Cerebellar nuclear complex (tissue), 1 donor: ENCODE results near the gene EYA2.
"Not testable (repeated sequence)": the region's sequence is repeated elsewhere in the genome, so short reads cannot be mapped to it uniquely, and the experiment has no call there.

Experiments used
- DNase-seq, 2 experiments: peaks; one replicate each; lab custom pipeline; 2025; lab: John Stamatoyannopoulos, UW

EYA2 gene

DNA sequence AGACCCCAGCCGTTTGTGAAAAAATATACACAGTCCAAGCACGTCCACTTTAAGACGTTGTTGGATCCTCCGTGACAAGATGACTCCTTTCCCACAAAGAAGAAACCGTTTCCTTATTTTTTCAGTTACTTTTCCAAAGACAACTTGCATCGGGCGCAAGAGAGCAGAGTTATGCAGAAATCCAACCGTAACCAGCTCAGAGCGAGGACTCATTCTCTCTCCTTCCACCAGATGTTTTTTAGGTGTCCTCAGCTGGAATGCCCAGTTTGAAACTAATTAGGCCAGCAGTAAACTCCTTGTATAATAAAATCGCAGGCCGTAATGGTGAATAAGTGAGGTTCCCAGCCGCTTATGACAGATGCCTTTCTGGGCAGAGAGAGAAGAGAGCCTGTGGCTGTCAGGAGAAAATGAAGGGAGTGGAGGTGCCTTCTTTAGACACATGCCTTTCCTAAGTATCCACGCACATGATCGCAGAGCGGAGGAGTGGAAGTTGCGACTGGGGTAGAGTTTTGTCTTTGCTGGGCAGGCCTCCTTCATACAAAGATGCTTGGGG, 2.8 kb downstream of the EYA2 start:
- DNase-seq = no peak

DNA sequence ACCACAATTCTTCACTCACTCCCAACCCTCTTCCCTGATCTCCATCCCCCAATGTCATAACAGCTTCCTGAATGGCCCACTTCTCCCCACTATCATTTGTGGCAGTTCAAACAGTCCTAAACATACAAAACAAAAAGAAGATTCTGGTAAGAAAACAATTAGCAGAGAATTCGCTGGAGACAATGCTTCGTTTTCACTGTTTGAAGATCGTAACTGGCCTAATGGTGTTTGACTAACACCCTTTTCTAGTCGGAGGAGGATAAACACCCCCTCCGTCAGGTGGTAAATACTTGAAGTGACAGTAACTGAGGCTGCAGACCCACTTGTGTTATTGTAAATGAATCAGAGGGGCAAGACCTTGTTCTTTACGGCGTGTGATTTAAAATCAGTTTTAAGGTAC, 3.8 kb downstream of the EYA2 start:
- no peak for DNase-seq

DNA sequence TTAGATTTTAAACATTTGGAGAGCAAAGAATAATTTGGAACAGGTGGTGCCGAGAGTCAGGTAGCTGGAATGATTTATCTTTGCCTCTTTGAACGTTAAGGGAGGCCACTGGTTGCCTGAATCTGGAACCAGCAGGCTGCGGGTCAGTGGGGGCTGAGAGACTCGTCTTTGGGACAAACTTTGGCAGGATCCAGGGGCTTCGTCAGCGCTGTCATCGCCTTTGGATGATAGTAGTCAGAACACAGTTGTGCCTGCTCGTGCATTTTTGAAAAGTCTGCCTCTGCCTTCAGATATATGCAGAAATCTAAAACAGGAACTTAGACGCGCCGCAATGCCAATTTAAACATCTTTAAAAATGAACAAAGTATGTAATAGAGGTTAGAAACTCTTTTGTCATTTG, 5.0 kb downstream of the EYA2 start:
- no peak for DNase-seq

DNA sequence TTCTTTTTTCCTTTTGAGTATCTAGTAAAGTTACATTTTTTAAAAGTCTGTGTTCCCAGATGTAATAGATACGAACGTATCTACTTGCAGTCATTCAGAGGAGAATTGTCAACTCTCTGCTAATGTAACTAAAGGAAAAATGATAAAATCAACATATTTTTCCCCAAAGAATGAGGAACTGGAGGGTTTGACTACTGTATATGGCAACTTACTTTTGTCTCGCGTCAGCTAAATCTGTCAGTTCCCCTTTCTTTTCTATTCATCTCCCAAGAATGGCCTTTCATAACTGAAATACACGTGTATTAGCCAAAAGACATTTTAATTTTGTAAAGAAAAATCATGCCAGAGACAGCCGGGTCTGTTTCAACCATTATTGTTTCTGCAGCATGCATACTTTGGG, 5.4 kb downstream of the EYA2 start:
- DNase-seq = no peak

DNA sequence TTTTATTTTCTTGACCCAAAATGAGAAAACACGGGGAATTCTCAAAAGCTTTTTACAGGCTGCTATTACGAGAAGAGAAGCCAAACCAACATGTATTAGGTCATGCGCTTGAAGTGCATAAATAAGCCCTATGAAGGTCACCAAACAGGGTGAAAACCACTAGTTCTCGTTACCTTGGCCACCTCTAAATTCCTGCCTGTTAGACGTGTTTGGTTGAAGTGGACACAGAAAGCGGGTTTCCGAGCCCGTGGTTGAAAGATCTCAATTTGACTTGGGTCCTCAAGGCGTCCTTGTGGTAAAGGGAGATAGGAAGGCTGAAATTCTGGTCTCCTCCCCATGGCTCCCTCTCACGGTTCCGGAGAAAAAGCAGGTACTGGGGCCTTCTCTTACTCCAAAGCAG, 6.2 kb downstream of the EYA2 start:
- no peak for DNase-seq

DNA sequence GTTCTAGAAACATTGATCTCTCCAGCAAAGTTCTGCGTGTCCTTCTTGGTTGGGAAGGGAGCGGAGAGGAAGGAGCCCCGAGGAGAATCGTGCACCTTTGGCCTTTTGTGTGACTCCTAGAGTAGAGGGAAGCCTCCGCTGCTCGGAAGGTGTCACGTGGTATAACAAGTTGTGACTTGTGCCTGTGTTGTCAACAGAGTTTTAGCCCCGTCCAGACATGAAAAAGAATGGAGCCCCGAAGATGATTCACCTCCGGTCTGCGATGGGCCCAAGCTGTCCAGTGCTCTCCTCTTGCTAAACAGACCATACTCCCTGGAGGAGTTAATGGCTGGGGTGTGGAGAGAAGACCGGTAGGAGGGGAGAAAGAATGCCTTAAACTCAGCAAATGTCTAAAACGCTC, 7.0 kb downstream of the EYA2 start:
- DNase-seq = no peak

DNA sequence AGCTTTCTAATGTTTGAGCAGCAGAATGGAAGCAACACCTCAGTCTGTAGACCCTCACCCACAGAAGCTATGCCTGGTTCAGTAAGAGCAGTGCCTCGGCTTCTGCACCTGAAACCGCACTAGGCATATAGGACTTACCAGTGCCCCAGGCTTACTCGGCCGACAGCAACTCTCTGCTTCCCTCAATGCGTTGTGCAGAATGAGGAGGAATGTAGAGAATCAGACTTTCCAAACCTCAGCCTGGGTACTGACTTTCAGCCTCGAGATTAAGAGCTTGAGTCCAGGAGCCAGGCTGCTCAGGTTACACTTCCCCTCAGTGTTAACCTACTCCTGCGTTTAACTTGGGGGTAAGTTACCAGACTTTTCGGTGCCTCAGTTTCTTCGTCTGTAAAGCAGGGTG, 8.6 kb downstream of the EYA2 start:
- DNase-seq = no peak

DNA sequence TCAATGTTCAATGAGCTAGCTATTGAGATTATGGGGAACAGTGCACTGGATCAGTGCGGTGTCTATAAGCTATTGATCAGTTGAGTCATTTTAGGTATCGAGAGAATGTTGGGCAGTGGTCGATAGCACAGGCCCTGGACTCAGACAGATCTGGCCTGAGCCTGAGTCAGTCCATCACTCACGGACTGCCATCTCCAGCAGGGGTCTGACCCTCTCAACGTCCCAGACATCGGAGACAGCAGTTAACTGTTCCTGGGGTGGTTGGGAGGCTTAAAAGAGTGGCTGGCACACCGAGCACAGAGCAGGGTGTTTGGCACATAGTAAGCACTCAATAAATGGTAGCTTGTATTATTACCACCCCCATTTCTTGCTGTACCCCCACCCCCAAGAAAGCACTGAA, 9.3 kb downstream of the EYA2 start:
- no peak for DNase-seq

DNA sequence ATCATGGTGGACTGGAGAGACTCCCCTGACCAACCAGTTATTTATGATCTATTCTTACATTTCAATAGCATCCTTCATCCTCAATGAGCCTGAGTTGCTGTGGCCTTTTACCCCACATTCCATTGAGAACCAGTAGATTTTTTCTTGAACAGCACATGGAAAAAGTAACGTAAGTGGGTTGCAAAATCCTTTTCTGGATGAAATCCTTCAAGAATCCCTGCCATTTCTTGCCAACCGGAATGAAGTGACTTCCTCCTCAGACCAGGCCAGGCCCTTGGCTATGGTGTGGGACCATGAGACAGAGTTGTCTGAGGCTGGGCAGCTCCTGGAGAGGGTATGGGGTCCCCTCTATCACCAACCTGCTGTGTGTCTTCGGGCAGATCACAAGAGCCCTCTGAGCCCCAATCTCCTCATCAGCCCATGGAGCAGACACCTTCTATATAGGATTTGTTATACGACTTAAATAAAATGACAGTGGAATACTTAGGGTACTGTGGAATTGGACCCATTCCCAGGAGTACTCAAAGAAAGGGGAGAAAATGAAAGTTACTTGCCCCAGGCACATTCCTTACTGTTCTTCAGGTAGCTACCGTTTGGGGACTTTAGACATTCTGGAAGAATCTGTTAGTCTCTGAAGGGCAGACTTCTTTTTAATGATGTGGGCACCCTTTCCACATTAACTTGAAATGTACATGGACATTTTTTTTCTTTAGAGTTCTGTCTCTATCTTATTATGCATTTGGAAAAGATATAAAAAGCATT, 10.9 kb downstream of the EYA2 start:
- no peak for DNase-seq

DNA sequence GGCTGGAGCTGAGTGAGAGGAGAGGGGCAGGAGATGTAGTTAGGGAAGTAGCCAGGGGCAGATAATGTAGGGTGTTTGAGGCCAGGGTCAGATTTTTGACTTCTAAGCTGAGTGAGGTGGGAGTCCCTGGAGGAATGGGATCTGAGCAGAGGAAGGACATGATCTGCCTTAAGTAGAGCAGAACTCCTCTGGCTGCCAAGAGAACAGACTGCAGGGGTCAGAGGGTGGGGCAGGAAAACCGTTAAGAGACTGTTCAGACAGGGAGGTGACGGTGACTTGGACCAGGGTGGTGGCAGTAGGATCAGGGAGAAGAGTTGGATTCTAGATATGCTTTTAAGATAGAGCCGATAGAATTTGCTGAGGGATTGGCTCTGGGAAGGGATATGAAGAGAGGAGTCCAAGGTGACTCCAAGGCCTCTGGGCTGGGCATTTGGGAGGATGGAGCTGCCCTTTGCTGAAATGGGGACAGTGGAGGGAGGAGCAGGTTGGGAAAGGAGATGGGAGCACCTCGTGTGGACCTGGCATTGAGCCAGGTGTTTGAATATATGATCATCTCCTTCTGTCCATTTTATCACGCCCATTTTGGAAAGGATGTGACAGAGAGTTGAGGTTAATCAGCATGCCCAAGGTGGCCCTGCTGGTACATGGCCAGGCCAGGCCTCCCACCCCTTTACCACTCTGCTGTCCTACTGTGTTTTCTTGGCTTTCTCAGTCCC, 18.8 kb downstream of the EYA2 start:
- DNase-seq = no peak

DNA sequence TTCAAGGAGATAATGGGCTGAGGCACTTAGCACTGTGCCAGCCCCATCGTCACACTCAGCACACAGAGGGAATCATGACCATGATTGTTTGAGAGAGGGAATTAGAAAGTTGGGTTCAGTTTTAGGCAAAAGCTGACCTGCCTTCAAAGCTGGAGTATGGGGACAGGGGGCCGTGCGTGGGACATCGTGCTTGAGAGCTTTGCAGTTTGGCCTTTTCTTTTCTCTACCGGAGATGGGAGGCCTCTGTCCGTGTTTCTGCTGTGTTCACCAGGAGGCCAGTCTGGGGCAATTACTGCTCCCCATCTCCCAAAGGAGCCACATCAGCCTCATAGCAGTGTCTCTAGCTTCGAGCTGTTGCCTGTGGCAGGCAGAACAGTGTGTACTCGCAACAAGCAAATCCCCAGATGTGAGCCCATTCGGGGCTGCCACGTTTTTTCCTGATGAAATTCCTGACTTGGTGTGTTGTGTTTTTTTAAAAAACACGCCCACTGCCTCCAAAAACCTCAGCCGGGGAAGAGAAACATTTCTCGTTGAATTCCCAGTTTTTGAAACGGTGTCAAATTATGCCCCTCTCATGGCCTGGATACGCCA, 20.2 kb downstream of the EYA2 start:
- no peak for DNase-seq

DNA sequence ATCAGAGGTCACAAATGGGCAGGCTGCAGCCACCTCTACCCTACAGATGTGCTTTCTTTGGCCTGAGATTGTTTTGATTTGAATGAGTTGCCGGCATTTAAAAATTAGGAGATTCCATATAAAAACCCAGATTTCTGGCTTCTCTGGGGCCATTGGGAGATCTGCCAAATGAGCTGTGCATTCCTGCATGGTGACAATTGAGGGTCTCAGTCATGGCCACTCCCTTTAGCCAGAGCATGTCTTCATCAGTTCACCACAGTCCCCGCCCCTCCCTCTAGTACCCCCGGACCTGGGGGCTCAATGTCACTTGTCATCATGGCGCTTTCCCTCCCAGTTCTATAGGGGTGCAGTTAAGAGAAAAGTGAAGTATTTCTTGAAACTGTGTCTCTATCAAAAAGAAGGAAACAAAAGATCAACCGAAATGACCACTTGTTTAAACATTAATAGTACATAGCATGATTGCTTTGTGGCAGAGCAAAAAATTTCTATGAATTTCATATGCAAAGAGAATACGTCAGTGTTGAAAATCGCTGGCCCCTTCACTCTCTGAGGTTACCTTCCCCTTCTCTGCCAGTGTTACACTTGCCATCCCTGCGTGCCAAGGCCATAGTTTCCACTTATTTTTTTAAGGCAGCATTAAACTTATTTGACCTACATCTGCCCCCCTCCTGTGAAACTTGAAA, 21.1 kb downstream of the EYA2 start:
- DNase-seq = no peak

DNA sequence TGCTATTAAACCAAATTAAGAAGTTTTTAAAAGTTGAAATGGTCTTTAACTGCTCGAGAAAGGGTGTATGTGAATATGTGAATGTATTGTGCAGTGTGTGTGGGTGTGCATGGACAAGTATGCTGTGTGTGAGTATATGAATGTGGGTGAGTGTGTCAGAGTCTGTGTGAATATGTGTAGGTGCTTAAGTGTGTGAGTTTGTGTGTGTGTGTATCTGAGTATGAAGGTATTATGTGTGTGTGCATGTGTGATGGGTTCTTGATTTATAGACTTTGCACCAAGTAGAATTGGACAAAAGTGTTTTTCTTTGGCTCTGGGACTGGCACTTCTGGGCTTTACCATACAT, 21.6 kb downstream of the EYA2 start:
- DNase-seq = no peak

DNA sequence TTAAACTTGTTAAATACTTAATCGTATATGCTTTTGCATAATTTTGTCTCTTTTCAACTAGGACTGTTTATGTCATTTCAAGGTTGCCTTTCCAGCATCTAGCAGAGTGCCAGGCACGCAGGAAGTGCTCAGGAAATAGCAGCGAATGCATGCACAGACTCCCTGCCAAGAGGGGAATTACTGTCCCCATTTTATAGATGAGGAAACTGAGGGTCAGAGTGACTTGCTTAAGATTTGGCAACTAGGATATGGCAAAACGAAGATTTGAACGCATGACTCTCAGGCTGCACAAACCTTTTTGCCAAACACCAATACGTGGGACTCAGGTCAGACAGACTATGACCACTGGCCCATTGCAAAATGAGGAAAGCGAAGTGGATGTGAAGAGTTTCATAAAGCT, 22.5 kb downstream of the EYA2 start:
- no peak for DNase-seq

DNA sequence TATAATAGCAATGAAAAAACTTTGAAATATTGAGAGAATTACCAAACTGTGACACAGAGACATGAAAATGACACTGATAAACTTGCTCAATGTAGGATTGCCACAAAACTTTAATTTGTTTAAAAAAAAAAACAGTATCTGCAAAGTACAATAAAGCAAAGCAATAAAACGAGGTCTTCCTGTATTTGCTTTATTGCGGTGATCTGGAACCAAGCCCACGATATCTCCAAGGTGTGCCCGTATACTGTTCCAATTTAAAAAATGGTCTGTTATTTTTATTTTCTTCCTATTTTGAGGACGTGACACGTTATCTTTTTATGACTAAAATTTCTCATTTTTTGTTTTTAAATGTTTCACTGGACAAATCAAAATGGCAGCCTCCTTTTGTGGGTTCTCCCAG, 25.5 kb downstream of the EYA2 start:
- no peak for DNase-seq

DNA sequence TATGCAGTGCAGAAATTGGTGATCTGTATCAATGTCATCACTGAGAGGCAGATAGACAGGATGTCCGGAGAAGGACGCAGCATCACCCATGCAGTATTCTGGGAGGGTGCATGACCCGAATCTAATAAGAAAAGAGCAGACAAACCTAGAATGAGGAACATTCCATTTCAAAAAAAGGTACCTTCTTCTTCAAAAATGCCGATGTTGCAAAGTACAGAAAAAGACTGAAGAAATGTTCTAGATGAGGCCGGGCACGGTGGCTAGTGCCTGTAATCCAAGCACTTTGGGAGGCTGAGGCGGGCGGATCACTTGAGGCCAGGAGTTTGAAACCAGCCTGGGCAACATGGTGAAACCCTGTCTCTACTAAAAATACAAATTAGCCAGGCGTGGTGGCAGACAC, 28.2 kb downstream of the EYA2 start:
- not testable (repeated sequence) for DNase-seq

DNA sequence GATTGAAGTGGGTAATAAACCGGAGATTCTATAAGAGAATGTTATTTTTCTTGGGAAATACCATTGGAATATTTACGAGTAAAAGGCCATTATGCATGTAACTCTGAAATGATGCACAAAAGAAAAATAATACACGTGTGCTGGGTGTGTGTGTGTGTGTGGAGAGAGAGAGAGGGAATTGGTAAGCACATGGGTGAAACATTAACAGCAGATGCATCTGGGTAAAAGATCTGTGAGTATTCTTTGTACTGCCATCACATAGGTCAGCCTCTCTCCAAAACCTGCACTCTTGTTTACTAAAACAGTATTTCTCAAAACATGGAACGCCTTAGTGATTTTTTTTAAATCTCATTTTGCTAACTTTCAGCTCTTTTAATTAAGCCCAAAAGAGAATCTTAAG, 28.9 kb downstream of the EYA2 start:
- no peak for DNase-seq

DNA sequence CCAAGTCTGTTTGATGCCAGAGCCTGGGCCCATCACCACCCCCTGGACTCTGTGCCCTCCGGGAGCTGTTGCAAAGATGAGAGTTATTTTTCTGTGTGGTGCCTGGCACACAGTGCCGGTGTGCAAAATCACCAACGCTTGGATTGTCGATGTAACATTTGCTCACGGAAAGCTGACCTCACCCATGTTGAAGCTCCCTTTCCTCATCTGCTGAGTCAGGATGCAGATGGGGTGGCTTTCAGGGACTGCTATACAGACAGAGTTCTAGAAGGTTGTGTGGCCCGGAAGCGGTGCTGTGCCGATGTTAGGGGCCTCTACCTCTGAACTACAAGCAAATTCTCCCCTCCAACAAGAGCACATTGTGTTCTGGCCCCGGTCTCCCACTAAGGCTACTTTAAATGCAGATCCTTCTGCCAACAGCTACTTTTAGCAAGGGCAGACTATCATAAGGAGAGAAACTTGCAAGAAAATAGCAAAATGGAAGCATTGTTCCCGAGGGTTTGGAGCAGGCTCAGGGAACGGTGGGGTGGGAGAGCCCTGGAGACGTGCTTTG, 34.0 kb downstream of the EYA2 start:
- no peak for DNase-seq

DNA sequence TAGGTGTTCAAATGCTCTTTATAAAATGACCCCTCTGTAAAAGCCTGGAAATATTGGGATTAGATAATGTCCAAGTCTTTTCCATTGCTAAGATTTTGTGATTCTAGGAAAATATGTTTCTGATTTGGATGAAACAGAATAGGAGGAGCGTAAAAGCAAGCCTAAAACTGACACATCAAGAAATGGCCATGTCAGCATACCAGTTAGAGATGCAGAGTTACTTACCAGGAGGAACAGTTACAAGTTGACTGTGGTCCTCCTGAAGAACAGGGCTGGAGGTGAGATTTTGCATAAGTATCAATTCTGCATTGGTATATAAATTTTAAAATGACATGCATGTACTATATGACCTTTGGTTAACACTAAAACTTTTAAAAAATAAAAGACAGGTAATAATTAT, 35.3 kb downstream of the EYA2 start:
- DNase-seq = no peak

DNA sequence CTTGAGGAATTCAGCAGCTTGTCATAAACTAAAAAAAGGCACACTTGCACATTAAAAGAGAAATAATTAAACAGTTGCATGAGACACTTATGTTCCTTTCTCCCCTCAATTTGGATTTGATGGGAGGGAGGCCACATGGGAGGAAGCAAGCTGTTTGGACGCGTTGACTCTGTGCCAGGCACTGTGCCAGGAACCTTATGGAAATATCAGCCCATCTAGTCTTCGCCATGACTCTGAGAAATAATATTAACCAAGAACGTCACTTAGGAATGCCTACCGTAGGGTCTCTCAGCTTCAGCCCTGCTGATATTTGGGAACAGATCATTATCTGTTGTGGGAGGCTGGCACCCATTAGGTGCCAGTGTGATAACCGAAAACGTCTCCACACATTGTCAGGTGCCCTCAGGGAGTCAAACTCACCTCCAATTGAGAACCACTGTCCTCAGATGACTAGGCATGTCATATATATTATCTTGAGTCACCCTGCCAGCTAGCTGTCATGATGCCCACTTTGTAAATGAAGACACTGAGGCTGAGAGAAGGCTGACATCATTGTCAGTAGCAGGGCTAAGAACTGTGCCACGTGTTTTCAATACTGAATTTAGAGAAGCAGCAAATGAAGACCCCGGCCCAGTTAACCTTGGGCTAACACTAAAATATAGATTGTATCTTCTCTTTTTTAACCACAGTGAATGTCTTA, 36.1 kb downstream of the EYA2 start:
- no peak for DNase-seq

DNA sequence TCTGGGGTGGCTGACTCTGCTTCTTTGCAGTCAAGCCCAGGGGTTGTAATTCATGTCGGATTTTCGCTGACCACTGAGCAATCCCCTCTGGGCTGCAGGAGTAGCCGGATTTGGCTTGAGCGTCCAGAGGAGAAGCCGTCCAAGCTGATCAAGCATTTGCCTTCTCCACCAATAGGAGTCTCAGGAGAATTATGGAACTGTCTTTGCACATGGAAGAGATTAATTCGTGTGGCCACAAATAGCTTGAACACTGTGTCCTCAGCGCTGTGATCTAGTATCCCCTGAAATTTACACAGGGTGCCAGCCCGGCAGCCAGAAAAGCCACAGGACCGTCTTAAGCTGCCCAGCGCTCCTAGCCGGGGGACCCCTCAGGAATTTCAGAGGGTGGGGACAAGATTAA, 37.1 kb downstream of the EYA2 start:
- DNase-seq = no peak

DNA sequence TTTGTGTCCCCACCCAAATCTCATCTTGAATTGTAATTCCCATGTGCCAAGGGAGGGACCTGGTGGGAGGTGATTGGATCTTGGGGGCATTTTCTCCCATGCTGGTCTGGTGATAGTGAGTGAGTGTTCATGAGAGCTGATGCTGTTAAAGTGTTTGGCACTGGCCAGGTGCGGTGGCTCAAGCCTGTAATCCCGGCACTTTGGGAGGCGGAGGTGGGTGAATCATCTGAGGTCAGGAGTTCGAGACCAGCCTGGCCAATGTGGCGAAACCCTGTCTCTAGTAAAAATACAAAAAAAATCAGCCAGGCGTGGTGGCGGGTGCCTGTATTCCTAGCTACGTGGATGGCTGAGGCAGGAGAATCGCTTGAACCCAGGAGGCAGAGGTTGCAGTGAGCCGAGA, 37.8 kb downstream of the EYA2 start:
- not testable (repeated sequence) for DNase-seq
